Memory B cell (primary cell): ENCODE measurements around the gene GPALPP1.
"Not testable (repeated sequence)": the region's sequence is repeated elsewhere in the genome, so short reads cannot be mapped to it uniquely, and the experiment has no call there.

Experiments
- ATAC-seq: fragments of 150-1000 bp; cut with Tn5 transposase; 2 replicates; pipeline ENCODE4 v1.10.0; 2021; ENCODE audit warnings: low read depth, mild to moderate bottlenecking, moderate library complexity
- DNase-seq, 2 donors: peaks; one replicate each; pipeline ENCODE4 v3.0.0; 2022; ENCODE audit warnings: low spot score in 2 of 2
- H3K27ac Mint-ChIP-seq: one replicate; pipeline ENCODE4 v1.8.0; 2022; ENCODE audit warnings: mild to moderate bottlenecking, moderate library complexity, mixed read lengths
- H3K27me3 Mint-ChIP-seq: one replicate; pipeline ENCODE4 v1.8.0; 2022; ENCODE audit warnings: mixed read lengths
- H3K36me3 Mint-ChIP-seq: one replicate; pipeline ENCODE4 v1.8.0; 2022; ENCODE audit warnings: mild to moderate bottlenecking, mixed read lengths
- H3K4me1 Mint-ChIP-seq: one replicate; pipeline ENCODE4 v1.8.0; 2022; ENCODE audit warnings: mixed read lengths
- H3K4me3 Mint-ChIP-seq: one replicate; pipeline ENCODE4 v1.8.0; 2022; ENCODE audit warnings: mild to moderate bottlenecking, moderate library complexity, mixed read lengths
- H3K9me3 Mint-ChIP-seq: one replicate; pipeline ENCODE4 v1.8.0; 2022; ENCODE audit warnings: mixed read lengths

The GPALPP1 gene

DNA sequence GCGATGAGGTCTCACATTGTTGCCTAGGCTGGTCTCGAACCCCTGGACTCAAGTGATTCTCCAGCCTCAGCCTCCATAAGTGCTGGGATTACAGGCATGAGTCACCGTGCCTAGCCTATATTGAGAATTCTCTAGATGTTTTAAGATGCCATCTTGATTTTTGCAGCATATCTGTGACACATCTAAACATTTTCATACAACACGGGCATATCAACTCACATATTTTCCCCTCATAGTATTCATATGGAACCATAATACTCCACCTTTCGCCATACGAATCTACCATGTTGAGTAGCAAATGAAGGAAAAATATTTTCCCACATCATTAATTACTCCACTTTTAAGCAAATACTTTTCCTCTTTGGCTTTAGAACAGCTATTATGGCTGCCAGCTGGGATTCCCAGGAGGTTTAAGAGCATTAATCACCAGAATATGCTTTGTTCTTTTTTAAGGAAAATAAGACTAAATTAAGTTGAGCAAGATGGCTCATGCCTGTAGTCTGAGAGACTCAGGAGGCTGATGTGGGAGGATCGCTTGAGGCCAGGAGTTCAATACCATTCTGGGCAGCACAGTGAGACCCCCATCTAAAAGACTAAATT is 74.0 kb downstream of the GPALPP1 start:
- Mint-ChIP-seq H3K4me1 (peaks cover 8% of the 10 kb centered on the region), H3K9me3 (peaks cover 1% of the 10 kb centered on the region), H3K27me3 (peaks cover 13% of the 10 kb centered on the region), H3K4me3 (no peak overlapping the region), H3K36me3 (no peaks in the 10 kb centered on the region), H3K27ac (no peak overlapping the region)
- ATAC-seq (no peak), DNase-seq (no peak)

DNA sequence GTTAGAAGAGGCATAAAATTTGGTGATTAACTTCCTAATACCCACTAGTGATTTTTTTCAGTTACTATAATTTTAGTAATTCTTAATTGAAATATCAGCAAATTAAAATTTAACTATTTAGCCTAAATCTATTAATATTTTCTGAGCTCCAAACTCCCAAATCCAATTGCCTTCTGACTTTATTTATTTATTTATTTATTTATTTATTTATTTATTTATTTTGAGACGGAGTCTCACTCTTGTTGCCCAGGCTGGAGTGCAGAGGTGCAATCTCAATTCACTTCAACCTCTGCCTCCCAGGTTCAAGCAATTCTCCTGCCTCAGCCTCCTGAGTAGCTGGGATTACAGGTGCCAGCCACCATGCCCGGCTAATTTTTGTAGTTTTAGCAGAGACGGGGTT is 74.6 kb downstream of the GPALPP1 start:
- not testable (repeated sequence) for ATAC-seq, DNase-seq, H3K4me3 Mint-ChIP-seq, H3K4me1 Mint-ChIP-seq, H3K36me3 Mint-ChIP-seq, H3K9me3 Mint-ChIP-seq, H3K27ac Mint-ChIP-seq
- peaks cover 17% of the 10 kb centered on the region for H3K27me3 Mint-ChIP-seq

DNA sequence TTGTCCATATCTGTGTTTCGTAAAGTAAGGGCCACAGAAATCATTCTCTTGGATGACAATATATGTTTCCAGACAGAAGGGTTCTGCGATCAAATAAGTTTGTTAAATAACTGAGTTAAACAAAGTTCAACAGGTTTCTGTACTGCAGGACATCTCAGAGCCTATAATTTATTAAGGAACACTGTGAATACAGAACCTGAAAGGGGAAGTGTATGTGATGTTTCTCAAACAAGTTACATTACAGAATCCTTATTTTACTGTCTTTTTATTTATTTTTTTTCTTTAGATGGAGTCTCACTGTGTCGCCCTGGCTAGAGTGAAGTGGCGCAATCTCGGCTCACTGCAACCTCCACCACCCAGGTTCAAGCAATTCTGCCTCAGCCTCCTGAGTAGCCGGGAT is 75.6 kb downstream of the GPALPP1 start:
- Mint-ChIP-seq H3K27ac (no peak overlapping the region), H3K4me3 (no peak overlapping the region)
- ATAC-seq: no peak

DNA sequence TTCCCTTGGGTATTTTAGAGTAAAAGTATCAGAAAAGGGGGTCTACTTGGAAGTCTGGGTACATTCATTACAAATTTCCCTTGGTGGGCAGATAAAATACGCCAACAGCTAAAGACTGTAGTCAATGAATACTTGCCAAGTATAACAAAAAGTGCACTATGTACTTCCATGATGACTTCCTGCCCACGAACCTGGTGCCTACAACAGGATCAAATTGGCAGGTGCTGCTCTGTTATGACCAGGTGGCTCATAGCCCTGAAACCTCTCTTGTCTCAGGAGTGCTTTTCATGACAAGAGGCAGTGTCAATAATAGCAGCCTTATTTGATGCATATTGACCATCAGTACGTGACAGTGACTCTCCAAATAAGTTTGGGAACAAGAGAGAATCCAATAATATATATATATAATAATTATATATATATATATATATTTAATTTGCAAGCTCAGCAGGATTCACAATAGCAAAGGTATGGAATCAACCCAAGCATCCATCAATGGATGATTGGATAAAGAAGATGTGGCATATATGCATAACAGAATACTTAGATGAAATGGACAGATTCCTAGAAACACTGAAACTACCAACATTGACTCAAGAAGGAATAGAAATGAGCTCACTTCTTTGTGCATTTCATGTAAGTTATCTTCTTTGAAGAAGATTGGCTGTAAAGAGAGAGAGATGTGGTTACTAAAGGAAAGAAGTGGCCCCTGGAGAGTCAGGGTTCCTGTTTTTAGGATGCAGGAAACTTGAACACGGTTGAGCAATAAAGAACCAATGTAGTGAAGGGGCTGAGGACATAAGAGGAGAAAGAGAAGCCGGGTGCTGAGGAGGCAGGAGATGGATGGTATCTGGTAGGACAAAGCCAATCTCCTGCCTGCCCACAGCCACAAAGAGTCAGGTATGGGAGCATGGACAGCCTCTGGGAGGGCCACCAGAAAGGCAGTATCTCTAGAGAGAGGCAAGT is 79.0 kb downstream of the GPALPP1 start:
- ATAC-seq: no peak
- no peak for DNase-seq

More for the DNA sequence above, 75.6 kb downstream of the GPALPP1 start:
- Mint-ChIP-seq H3K27me3 (peaks cover 17% of the 10 kb centered on the region), H3K36me3 (no peaks in the 10 kb centered on the region), H3K4me1 (peaks cover 10% of the 10 kb centered on the region), H3K9me3 (no peaks in the 10 kb centered on the region)
- no peak for DNase-seq

DNA sequence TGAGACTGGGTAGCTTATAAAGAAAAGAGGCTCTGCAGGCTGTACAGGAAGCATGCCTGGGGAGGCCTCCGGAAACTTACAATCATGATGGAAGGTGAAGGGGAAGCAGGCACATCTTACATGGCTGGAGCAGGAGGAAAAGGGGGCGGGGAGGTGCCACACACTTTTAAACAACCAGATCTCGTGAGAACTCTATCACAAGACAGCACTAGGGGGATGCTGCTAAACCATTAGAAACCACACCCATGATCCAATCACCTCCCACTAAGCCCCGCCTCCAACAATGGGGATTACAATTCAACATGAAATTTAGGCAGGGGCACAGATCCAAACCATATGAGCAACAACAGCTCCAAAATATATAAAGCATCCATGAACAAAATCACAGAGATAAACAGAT is 84.5 kb downstream of the GPALPP1 start:
- H3K27me3 Mint-ChIP-seq: peaks cover 8% of the 10 kb centered on the region
- H3K36me3 Mint-ChIP-seq: no peaks in the 10 kb centered on the region
- no peak overlapping the region for H3K27ac Mint-ChIP-seq
- DNase-seq: no peak
- no peaks in the 10 kb centered on the region for H3K9me3 Mint-ChIP-seq
- ATAC-seq: no peak
- H3K4me3 Mint-ChIP-seq: no peak overlapping the region
- peaks cover 3% of the 10 kb centered on the region for H3K4me1 Mint-ChIP-seq

More for the DNA sequence above, 79.0 kb downstream of the GPALPP1 start:
- H3K9me3 Mint-ChIP-seq: no peaks in the 10 kb centered on the region
- peaks cover 7% of the 10 kb centered on the region for H3K4me1 Mint-ChIP-seq
- H3K36me3 Mint-ChIP-seq: no peaks in the 10 kb centered on the region
- no peak overlapping the region for H3K4me3 Mint-ChIP-seq
- H3K27ac Mint-ChIP-seq: no peak overlapping the region
- H3K27me3 Mint-ChIP-seq: peaks cover 13% of the 10 kb centered on the region

DNA sequence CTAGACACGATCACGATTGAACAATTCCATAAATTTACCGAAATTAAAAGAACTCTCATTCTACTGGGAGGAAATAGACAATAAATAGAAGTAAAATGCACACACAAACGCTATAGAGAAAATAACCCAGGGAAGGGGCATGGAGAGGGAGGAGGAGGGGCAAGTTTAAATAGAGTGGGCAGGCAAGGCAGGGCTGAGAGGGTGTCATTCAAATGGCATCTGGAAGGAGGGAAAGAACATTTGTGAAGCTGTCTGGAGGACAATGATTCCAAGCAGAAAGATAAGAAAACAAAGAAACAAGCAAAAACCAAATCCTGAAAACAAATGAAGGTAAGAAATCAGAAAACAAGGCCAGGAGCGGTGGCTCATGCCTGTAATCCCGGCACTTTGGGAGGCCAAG is 85.4 kb downstream of the GPALPP1 start:
- Mint-ChIP-seq H3K4me1 (peaks cover 3% of the 10 kb centered on the region), H3K9me3 (no peaks in the 10 kb centered on the region), H3K36me3 (no peaks in the 10 kb centered on the region), H3K27ac (no peak overlapping the region), H3K27me3 (peaks cover 8% of the 10 kb centered on the region), H3K4me3 (no peak overlapping the region)
- ATAC-seq (no peak), DNase-seq (no peak)

DNA sequence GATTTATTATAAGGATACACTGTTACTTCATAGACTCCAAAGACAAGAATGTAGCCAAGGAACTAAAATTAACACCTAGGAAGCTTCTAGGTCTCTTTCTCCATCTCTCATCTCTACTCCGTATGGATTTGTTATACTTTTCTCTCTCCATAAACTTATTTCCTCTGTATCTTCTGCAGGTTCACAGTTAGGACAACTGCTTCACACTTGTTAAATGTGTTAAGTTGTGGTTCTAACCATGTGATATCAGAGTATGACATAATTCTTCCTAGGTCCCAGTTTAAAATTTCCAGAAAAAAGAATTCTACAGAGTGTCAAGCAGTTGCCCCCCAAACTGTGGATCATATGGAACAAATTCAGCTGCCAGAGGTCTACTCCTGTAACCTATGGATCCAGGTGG is 88.7 kb downstream of the GPALPP1 start:
- no peak for ATAC-seq

More for the DNA sequence above, 88.7 kb downstream of the GPALPP1 start:
- no peak overlapping the region for H3K27ac Mint-ChIP-seq
- H3K4me3 Mint-ChIP-seq: no peak overlapping the region
- DNase-seq: no peak
- no peaks in the 10 kb centered on the region for H3K9me3 Mint-ChIP-seq
- no peaks in the 10 kb centered on the region for H3K36me3 Mint-ChIP-seq
- H3K4me1 Mint-ChIP-seq: peaks cover 3% of the 10 kb centered on the region
- H3K27me3 Mint-ChIP-seq: peaks cover 8% of the 10 kb centered on the region
